B cell (primary cell): ENCODE measurements around the gene ARID3B. TPM values are rescaled to one million over a fixed set of nuclear protein-coding genes. Genes with fewer than 3 reads are reported as not detected.

ENCODE experiments used
- ATAC-seq: fragments of 200-7000 bp; cut with Tn5 transposase; one replicate; pipeline ENCODE4 v1.10.0; 2021; ENCODE audit warnings: low read depth, mild to moderate bottlenecking, moderate number of reproducible peaks, moderate library complexity
- CTCF ChIA-PET: fragments of 350-600 bp; sonication (Branson Sonifier 250); formaldehyde crosslinking; loops from one replicate; lab custom pipeline; 2021; ENCODE audit warnings: antibody characterized with exemption, inconsistent platforms; lab: Charles Lee
- POLR2A ChIA-PET: fragments of 350-600 bp; sonication (Branson Sonifier 250); formaldehyde crosslinking; loops from one replicate; lab custom pipeline; 2021; ENCODE audit warnings: antibody characterized with exemption; lab: Charles Lee
- DNase-seq: peaks from one replicate; pipeline ENCODE4 v3.0.0; 2013
- H2AFZ ChIP-seq: 2 replicates; pipeline ENCODE4 v1.6.1; 2012; ENCODE audit warnings: mild to moderate bottlenecking, low read depth, low read length; ENCODE audit not compliant: insufficient read depth, poor library complexity, severe bottlenecking
- H3K27ac ChIP-seq, 2 donors: 1 replicate in 1 of 2; 2 replicates in 1 of 2; pipeline ENCODE4 v1.5.1; 2012 to 2013; ENCODE audit warnings: low read length in 2 of 2, mild to moderate bottlenecking in 2 of 2, moderate library complexity in 1 of 2
- H3K27me3 ChIP-seq, 4 experiments: fragments of 200-600 bp in 1 of 4; sonication (generic) in 1 of 4; replicated peaks in 1 of 4; 1 replicate in 2 of 4; 2 replicates in 2 of 4; pipeline versions ENCODE4 v1.6.1 to v1.7.0; 2013 to 2016; ENCODE audit warnings: low read length in 3 of 4, mild to moderate bottlenecking in 2 of 4, mixed read lengths in 1 of 4, moderate library complexity in 1 of 4; ENCODE audit not compliant: insufficient read depth in 4 of 4, control insufficient read depth in 3 of 4; ENCODE audit errors: control extremely low read depth in 1 of 4
- H3K36me3 ChIP-seq, 2 experiments: replicated peaks in 1 of 2; 1 replicate in 1 of 2; 2 replicates in 1 of 2; pipeline versions ENCODE4 v1.6.1 to v1.7.1; 2013; ENCODE audit warnings: low read length in 1 of 2; ENCODE audit not compliant: insufficient read depth in 2 of 2, control insufficient read depth in 1 of 2; ENCODE audit errors: control extremely low read depth in 1 of 2, extremely low read depth in 1 of 2
- H3K4me1 ChIP-seq, 2 donors: fragments of 200-600 bp in 1 of 2; sonication (generic) in 1 of 2; 1 replicate in 1 of 2; 2 replicates in 1 of 2; pipeline versions ENCODE4 v1.5.1 to v1.6.1; 2013 to 2017; ENCODE audit warnings: low read length in 2 of 2; ENCODE audit not compliant: control insufficient read depth in 2 of 2, insufficient read depth in 2 of 2
- H3K4me2 ChIP-seq: replicated peaks from 2 replicates; pipeline ENCODE3; 2012; ENCODE audit warnings: mild to moderate bottlenecking, low read depth, low read length; ENCODE audit not compliant: poor library complexity, severe bottlenecking
- H3K4me3 ChIP-seq, 5 experiments: fragments of 200-600 bp in 1 of 5; sonication (generic) in 1 of 5; 1 replicate in 3 of 5; 2 replicates in 2 of 5; pipeline versions ENCODE4 v1.5.1 to v1.7.0; 2011 to 2016; ENCODE audit warnings: low read length in 4 of 5, mild to moderate bottlenecking in 4 of 5, low read depth in 2 of 5, control low read depth in 1 of 5, moderate library complexity in 1 of 5; ENCODE audit not compliant: insufficient read depth in 1 of 5; ENCODE audit errors: control extremely low read depth in 1 of 5, extremely low read depth in 1 of 5
- H3K79me2 ChIP-seq: fragments of 200-600 bp; sonication (generic); one replicate; pipeline ENCODE4 v1.6.0; 2016; ENCODE audit warnings: low read length; ENCODE audit not compliant: control insufficient read depth, insufficient read depth
- H3K9ac ChIP-seq: fragments of 200-600 bp; sonication (generic); 2 replicates; pipeline ENCODE4 v1.6.1; 2017; ENCODE audit warnings: mild to moderate bottlenecking, low read length, moderate library complexity
- H3K9me3 ChIP-seq, 3 donors: one replicate each; pipeline versions ENCODE4 v1.6.1 to v1.7.1; 2013; ENCODE audit warnings: low read length in 2 of 3; ENCODE audit not compliant: control insufficient read depth in 2 of 3, insufficient read depth in 1 of 3; ENCODE audit errors: control extremely low read depth in 1 of 3
- H4K20me1 ChIP-seq: 2 replicates; pipeline ENCODE4 v1.6.0; 2012; ENCODE audit warnings: mild to moderate bottlenecking, low read length; ENCODE audit not compliant: insufficient read depth, control insufficient read depth, poor library complexity, severe bottlenecking
- H3K27ac Mint-ChIP-seq: one replicate; pipeline ENCODE4 v1.8.0; 2021; ENCODE audit warnings: mixed read lengths
- H3K27me3 Mint-ChIP-seq: one replicate; pipeline ENCODE4 v1.8.0; 2021; ENCODE audit warnings: mixed read lengths
- H3K4me1 Mint-ChIP-seq: one replicate; pipeline ENCODE4 v1.8.0; 2021; ENCODE audit warnings: mixed read lengths
- H3K4me3 Mint-ChIP-seq: one replicate; pipeline ENCODE4 v1.8.0; 2021; ENCODE audit warnings: mixed read lengths
- H3K9me3 Mint-ChIP-seq: one replicate; pipeline ENCODE4 v1.8.0; 2022; ENCODE audit warnings: mixed read lengths; ENCODE audit not compliant: insufficient read depth
- EZH2 ChIP-seq: IDR thresholded peaks from 2 replicates; pipeline ENCODE4 v1.6.1; 2012; ENCODE audit warnings: borderline replicate concordance, low read depth, mild to moderate bottlenecking, moderate library complexity, low read length; ENCODE audit not compliant: insufficient read depth, poor library complexity, severe bottlenecking
- WGBS: methylation state at CpG from one replicate; pipeline ENCODE4 v1.1.5; 2013; ENCODE audit warnings: missing lambda C conversion rate; ENCODE audit not compliant: insufficient coverage; 5-methylcytosine and 5-hydroxymethylcytosine counted together
- intact Hi-C: fragments of 100-400 bp; cut with micrococcal nuclease; formaldehyde crosslinking; loops from one replicate; pipeline ENCODE4 v1.10.0; 2022
- polyA plus RNA-seq: library from polyadenylated mRNA; depleted of rRNA; stranded (reverse); fragments of >200 nt; gene quantifications from 2 replicates; pipeline ENCODE4 v1.2.3, GENCODE V29; 2012
- total RNA-seq, 2 donors: library from RNA; stranded (reverse); fragments of 120-200 nt in 1 of 2; gene quantifications; 1 replicate in 1 of 2; 2 replicates in 1 of 2; pipeline versions ENCODE4 v1.2.3 to v1.2.4, GENCODE V29; 2013 to 2022
- TF ChIP-seq, protein P1 (sequence below): fragments of 200-600 bp; IDR thresholded peaks from one replicate; pipeline ENCODE4 v1.8.0; 2022; ENCODE audit warnings: antibody characterized with exemption, mild to moderate bottlenecking

Gene ARID3B
- total and polyA plus RNA-seq, 2 donors (not counting 1 experiment from before 2014, with no cell fraction given): 23.0 to 31.0 TPM

DNA sequence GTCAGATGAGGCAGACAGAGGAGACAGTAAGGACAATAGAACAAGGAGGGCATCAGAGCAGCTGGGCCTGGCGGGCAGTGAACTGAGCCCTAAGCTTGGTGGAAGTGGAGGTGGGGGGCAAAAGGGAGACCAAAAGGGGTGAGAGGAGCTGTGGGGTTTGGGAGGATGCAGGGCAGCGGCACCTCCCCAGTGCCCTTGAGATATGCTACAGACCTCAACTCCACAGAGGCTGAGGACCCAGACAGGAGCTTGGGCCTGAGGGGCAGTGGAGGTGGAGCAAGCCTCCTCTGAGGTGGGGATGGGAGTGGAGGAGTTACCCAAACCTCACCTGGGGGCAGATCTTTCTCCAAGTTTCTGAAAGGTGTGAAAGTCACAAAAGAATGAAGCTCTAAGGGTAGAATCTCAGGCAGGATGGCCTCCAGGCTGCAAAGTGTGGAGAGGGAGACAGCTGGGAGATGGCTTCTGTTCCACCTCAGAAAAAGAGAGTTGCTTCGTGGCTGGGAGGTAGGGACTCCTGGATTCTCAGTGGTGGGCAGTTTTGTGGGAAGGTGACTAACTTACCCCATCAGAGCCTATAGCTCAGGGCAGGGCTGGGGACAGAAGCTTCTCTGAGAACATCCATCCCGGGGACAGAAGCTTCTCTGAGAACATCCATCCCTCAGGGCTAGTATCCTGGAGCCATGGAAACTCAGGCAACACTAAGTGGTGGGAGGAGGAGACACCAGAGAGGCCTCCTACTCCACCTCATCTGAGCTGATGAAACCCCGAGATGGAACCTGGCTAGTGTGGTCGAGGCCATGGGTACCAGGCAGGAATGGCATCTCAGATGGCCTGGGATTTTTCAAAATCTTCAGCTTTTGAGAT lies 72.3 kb downstream of the ARID3B start:
- ATAC-seq: no peak
- Histone ChIP-seq H4K20me1 (peaks cover 26% of the 10 kb centered on the region), H3K27ac (peak overlapping the region in 1 of 2 donors; percentile 99), H3K36me3 (peaks cover 0 to 4% of the 10 kb centered on the region in 2 experiments), H3K27me3 (no peaks in the 10 kb centered on the region), H2AFZ (no peak overlapping the region), H3K4me2 (no peak overlapping the region), H3K4me3 (no peak overlapping the region), H3K79me2 (peaks cover 33% of the 10 kb centered on the region), H3K9me3 (no peaks in the 10 kb centered on the region), H3K4me1 (peaks cover 18 to 33% of the 10 kb centered on the region in 2 donors), H3K9ac (no peak overlapping the region)
- Mint-ChIP-seq H3K4me1 (peaks cover 30% of the 10 kb centered on the region), H3K27ac (peak overlapping the region; percentile 74), H3K27me3 (no peaks in the 10 kb centered on the region), H3K4me3 (peak overlapping the region; percentile 29), H3K9me3 (no peaks in the 10 kb centered on the region)
- intact Hi-C loops: no loop called here
- WGBS: 82% methylated on average over 4 of the region's 6 CpGs
- no peak for DNase-seq
- TF ChIP-seq, protein P1, sequence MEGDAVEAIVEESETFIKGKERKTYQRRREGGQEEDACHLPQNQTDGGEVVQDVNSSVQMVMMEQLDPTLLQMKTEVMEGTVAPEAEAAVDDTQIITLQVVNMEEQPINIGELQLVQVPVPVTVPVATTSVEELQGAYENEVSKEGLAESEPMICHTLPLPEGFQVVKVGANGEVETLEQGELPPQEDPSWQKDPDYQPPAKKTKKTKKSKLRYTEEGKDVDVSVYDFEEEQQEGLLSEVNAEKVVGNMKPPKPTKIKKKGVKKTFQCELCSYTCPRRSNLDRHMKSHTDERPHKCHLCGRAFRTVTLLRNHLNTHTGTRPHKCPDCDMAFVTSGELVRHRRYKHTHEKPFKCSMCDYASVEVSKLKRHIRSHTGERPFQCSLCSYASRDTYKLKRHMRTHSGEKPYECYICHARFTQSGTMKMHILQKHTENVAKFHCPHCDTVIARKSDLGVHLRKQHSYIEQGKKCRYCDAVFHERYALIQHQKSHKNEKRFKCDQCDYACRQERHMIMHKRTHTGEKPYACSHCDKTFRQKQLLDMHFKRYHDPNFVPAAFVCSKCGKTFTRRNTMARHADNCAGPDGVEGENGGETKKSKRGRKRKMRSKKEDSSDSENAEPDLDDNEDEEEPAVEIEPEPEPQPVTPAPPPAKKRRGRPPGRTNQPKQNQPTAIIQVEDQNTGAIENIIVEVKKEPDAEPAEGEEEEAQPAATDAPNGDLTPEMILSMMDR: no peak
- TF ChIP-seq EZH2: no peak
- ChIA-PET POLR2A (interaction anchor here (0.6 kb wide), 1 partner anchor 151 kb away, joined by 3 read pairs; no protein-coding TSS in a partner anchor), CTCF (interaction anchor here (0.7 to 17.8 kb wide), 5 partner anchors 20 to 241 kb away, joined by 3 to 371 read pairs (median 3); partner anchors contain the start of gene UBL7)
